K562 (cell line): ENCODE measurements around the gene LMNB1. TPM values are rescaled to one million over a fixed set of nuclear protein-coding genes. Genes with fewer than 3 reads are reported as not detected.

ENCODE experiments used
- ATF1 ChIP-seq, 2 experiments: fragments of 450-650 bp in 1 of 2; IDR thresholded peaks; 2 replicates each; pipeline ENCODE4 v1.6.1; 2016; ENCODE audit warnings: missing compliant biosample characterization in 1 of 2, missing genetic modification characterization in 1 of 2
- BHLHE40 ChIP-seq: IDR thresholded peaks from 2 replicates; pipeline ENCODE4 v1.6.1; 2011; ENCODE audit warnings: low read length, improper control_type of control experiment
- CBFA2T2 ChIP-seq: fragments of 450-650 bp; conservative IDR thresholded peaks from 2 replicates; pipeline ENCODE4 v1.6.1; 2017; ENCODE audit warnings: mild to moderate bottlenecking
- CREB1 ChIP-seq, 2 experiments: sonication (generic) in 1 of 2; formaldehyde crosslinking in 1 of 2; IDR thresholded peaks; 2 replicates each; pipeline versions ENCODE4 v1.6.1 to v1.8.0; 2012 to 2022; ENCODE audit warnings: inconsistent platforms in 1 of 2, mild to moderate bottlenecking in 1 of 2, missing genetic modification reagents in 1 of 2, moderate library complexity in 1 of 2
- CREM ChIP-seq: IDR thresholded peaks from 2 replicates; pipeline ENCODE4 v1.6.1; 2014; ENCODE audit warnings: antibody characterized with exemption, low read depth
- DNMT1 ChIP-seq: fragments of 450-650 bp; IDR thresholded peaks from 2 replicates; pipeline ENCODE4 v1.6.1; 2016; ENCODE audit warnings: antibody characterized with exemption, mild to moderate bottlenecking
- E2F5 ChIP-seq: sonication (generic); formaldehyde crosslinking; IDR thresholded peaks from 2 replicates; pipeline ENCODE4 v1.8.0; 2022; ENCODE audit warnings: mild to moderate bottlenecking, missing genetic modification reagents
- ERF ChIP-seq: fragments of 450-650 bp; formaldehyde crosslinking; IDR thresholded peaks from 2 replicates; pipeline ENCODE4 v1.4.0; 2020; ENCODE audit warnings: mild to moderate bottlenecking, mixed read lengths
- ETS1 ChIP-seq: conservative IDR thresholded peaks from 2 replicates; pipeline ENCODE4 v1.6.1; 2011; ENCODE audit warnings: low read depth, mild to moderate bottlenecking, low read length; ENCODE audit not compliant: control insufficient read depth
- EWSR1 ChIP-seq: fragments of 450-650 bp; IDR thresholded peaks from 2 replicates; pipeline ENCODE4 v1.6.1; 2018; ENCODE audit warnings: borderline replicate concordance, mild to moderate bottlenecking, low read depth, moderate library complexity; ENCODE audit not compliant: partially characterized antibody
- IFI16 ChIP-seq: fragments of 250-450 bp; sonication (Bioruptor Pico); IDR thresholded peaks from 2 replicates; pipeline ENCODE4 v2.1.2; 2022; ENCODE audit warnings: mild to moderate bottlenecking, inconsistent platforms
- MED1 ChIP-seq: sonication (generic); formaldehyde crosslinking; IDR thresholded peaks from 2 replicates; pipeline ENCODE4 v1.8.1; 2023; ENCODE audit warnings: missing genetic modification reagents, borderline replicate concordance
- MTA1 ChIP-seq: fragments of 450-650 bp; IDR thresholded peaks from 2 replicates; pipeline ENCODE4 v1.6.1; 2017; ENCODE audit warnings: borderline replicate concordance
- NBN ChIP-seq: fragments of 450-650 bp; IDR thresholded peaks from 2 replicates; pipeline ENCODE4 v1.6.1; 2016; ENCODE audit warnings: low read depth, mild to moderate bottlenecking
- POLR2A ChIP-seq: fragments of 450-650 bp; conservative IDR thresholded peaks from 2 replicates; pipeline ENCODE4 v1.6.1; 2016
- POLR2B ChIP-seq: fragments of 450-650 bp; IDR thresholded peaks from 2 replicates; pipeline ENCODE4 v1.6.1; 2018; ENCODE audit warnings: low read depth; ENCODE audit not compliant: partially characterized antibody
- TOE1 ChIP-seq, 2 experiments: fragments of 450-650 bp in 1 of 2; sonication (generic) in 1 of 2; formaldehyde crosslinking in 1 of 2; IDR thresholded peaks; 2 replicates each; pipeline versions ENCODE4 v1.7.1 to v1.8.0; 2016 to 2022; ENCODE audit warnings: borderline replicate concordance in 2 of 2, mild to moderate bottlenecking in 2 of 2, antibody characterized with exemption in 1 of 2, inconsistent platforms in 1 of 2, low read depth in 1 of 2, missing genetic modification reagents in 1 of 2, moderate library complexity in 1 of 2
- ZNF780A ChIP-seq: fragments of 250-450 bp; sonication (Bioruptor Pico); IDR thresholded peaks from 2 replicates; pipeline ENCODE4 v1.5.0; 2021; ENCODE audit warnings: mild to moderate bottlenecking
- polyA plus RNA-seq, 8 experiments: library from polyadenylated mRNA; depleted of rRNA in 4 of 8; stranded (reverse) in 5 of 8; unstranded in 3 of 8; fragments of >200 nt; fragmentation: Nextera tagmentation in 2 of 8; fragmentation: Illumina TruSeq in 1 of 8; extraction: Ambion mirVana in 2 of 8; extraction: Trizol in 1 of 8; gene quantifications; 2 replicates each; pipeline versions ENCODE4 v1.2.1 to v1.2.3, GENCODE V29; 2011 to 2014; ENCODE audit warnings: inconsistent platforms in 1 of 8, missing spikeins in 1 of 8
- total RNA-seq, 7 experiments: library from RNA; depleted of rRNA in 6 of 7; stranded (reverse); fragments of >200 nt in 6 of 7; fragmentation: Illumina TruSeq in 2 of 7; extraction: Trizol in 2 of 7; gene quantifications; 2 replicates each; pipeline versions ENCODE4 v1.2.1 to v1.2.3, GENCODE V29; 2011 to 2021; ENCODE audit warnings: low replicate concordance in 1 of 7
- TF ChIP-seq, protein P1 (sequence below): fragments of 450-650 bp; formaldehyde crosslinking; IDR thresholded peaks from 2 replicates; pipeline ENCODE4 v1.4.0; 2020; ENCODE audit warnings: mild to moderate bottlenecking, moderate library complexity
- TF ChIP-seq, protein P2 (sequence below): fragments of 450-650 bp; formaldehyde crosslinking; IDR thresholded peaks from 2 replicates; pipeline ENCODE4 v1.4.0; 2020; ENCODE audit warnings: mild to moderate bottlenecking, moderate library complexity

The LMNB1 gene
- total and polyA plus RNA-seq, 9 of the 15 experiments (the other 6 are each of a cell fraction or from before 2014, with no cell fraction given) = 2.8 to 190 (median 131) TPM

GRCh38 chr5:126868338-126869004 lies 91.5 kb downstream of the LMNB1 start (continued):
- TF ChIP-seq CREB1 (IDR thresholded peaks at IDR 0.05) (no peak), CREB1 (CRISPR knock-in tag; IDR thresholded peaks at IDR 0.05) (0 out of 2 replicates have a peak, but pooled peaks have one; percentile 11), MED1 (CRISPR knock-in tag) (no peak), ETS1 (no peak), POLR2A (0 out of 2 replicates have a peak, but pooled peaks have one; percentile 36), EWSR1 (no peak), ZNF780A (CRISPR knock-in tag) (no peak), NBN (no peak), BHLHE40 (no peak), MTA1 (peak; percentile 35; the same call in 1 of the 2 replicates), TOE1 (IDR thresholded peaks at IDR 0.05; ENCODE audit: borderline replicate concordance) (no peak), TOE1 (CRISPR knock-in tag; IDR thresholded peaks at IDR 0.05; ENCODE audit: borderline replicate concordance, low read depth) (no peak), ATF1 (CRISPR knock-in tag; IDR thresholded peaks at IDR 0.05) (no peak), ATF1 (tag; IDR thresholded peaks at IDR 0.05) (no peak), CREM (peak; percentile 62), CBFA2T2 (no peak), E2F5 (CRISPR knock-in tag) (no peak), IFI16 (CRISPR knock-in tag) (no peak), ERF (CRISPR knock-in tag) (0 out of 2 replicates have a peak, but pooled peaks have one; percentile 26), POLR2B (peak; percentile 39), DNMT1 (no peak)
- TF ChIP-seq, protein P1, sequence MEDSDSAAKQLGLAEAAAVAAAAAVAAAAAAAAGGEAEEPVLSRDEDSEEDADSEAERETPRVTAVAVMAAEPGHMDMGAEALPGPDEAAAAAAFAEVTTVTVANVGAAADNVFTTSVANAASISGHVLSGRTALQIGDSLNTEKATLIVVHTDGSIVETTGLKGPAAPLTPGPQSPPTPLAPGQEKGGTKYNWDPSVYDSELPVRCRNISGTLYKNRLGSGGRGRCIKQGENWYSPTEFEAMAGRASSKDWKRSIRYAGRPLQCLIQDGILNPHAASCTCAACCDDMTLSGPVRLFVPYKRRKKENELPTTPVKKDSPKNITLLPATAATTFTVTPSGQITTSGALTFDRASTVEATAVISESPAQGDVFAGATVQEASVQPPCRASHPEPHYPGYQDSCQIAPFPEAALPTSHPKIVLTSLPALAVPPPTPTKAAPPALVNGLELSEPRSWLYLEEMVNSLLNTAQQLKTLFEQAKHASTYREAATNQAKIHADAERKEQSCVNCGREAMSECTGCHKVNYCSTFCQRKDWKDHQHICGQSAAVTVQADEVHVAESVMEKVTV (CRISPR knock-in tag) = no peak
- TF ChIP-seq, protein P2, sequence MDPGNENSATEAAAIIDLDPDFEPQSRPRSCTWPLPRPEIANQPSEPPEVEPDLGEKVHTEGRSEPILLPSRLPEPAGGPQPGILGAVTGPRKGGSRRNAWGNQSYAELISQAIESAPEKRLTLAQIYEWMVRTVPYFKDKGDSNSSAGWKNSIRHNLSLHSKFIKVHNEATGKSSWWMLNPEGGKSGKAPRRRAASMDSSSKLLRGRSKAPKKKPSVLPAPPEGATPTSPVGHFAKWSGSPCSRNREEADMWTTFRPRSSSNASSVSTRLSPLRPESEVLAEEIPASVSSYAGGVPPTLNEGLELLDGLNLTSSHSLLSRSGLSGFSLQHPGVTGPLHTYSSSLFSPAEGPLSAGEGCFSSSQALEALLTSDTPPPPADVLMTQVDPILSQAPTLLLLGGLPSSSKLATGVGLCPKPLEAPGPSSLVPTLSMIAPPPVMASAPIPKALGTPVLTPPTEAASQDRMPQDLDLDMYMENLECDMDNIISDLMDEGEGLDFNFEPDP (CRISPR knock-in tag) = no peak
- TF ChIP-seq, all 486 proteins: peak for 10
